HCT116 (cell line): Measurements from ENCODE around the gene PHF3. TPM values are rescaled to one million over a fixed set of nuclear protein-coding genes. Genes with fewer than 3 reads are reported as not detected.

Experiments
- ATAC-seq: fragments of 200-7000 bp; cut with Tn5 transposase; 2 replicates; pipeline ENCODE4 v1.9.1; 2020; ENCODE audit warnings: mild to moderate bottlenecking, moderate library complexity
- BruUV-seq: library from RNA; stranded (reverse); fragments of 400-500 nt; replicated peaks from 2 replicates; lab custom pipeline; 2021; lab: Mats Ljungman, UMichigan
- CTCF ChIA-PET: fragments of 300-600 bp; sonication (Branson Sonifier 250); formaldehyde crosslinking; loops from one replicate; lab custom pipeline; 2021; ENCODE audit warnings: antibody characterized with exemption; lab: Charles Lee
- POLR2A ChIA-PET: fragments of 300-600, 350-600 bp; sonication (Branson Sonifier 250); formaldehyde crosslinking; loops from one replicate; lab custom pipeline; 2021; ENCODE audit warnings: antibody characterized with exemption; lab: Charles Lee
- RAD21 ChIA-PET, 2 experiments: fragments of 300-600 bp; sonication (Branson Sonifier 250); formaldehyde crosslinking; loops; one replicate each; lab custom pipeline; 2023; ENCODE audit warnings: low total read pairs in 2 of 2; ENCODE audit not compliant: uncharacterized antibody in 2 of 2, unreplicated experiment in 2 of 2, low non-redundant PET in 1 of 2; lab: Charles Lee
- DNase-seq: peaks from one replicate; pipeline ENCODE4 v3.0.0-alpha.2; 2010; ENCODE audit warnings: low read depth, low spot score
- H2AFZ ChIP-seq: fragments of 200-600 bp; shearing (Covaris generic), sonication (generic); 2 replicates; pipeline ENCODE4 v1.6.1; 2017; ENCODE audit warnings: low read depth, mixed run types, mixed read lengths, antibody characterized with exemption, low read length; ENCODE audit not compliant: poor library complexity, severe bottlenecking
- H3K27ac ChIP-seq: 2 replicates; pipeline ENCODE4 v1.5.1; 2012; ENCODE audit warnings: low read depth, low read length
- H3K27me3 ChIP-seq: fragments of 200-600 bp; sonication (generic); 2 replicates; pipeline ENCODE4 v1.6.1; 2016; ENCODE audit warnings: mixed run types, low read length, mixed read lengths; ENCODE audit not compliant: insufficient read depth
- H3K36me3 ChIP-seq, 2 experiments: fragments of 200-500 bp in 1 of 2; fragments of 200-600 bp in 1 of 2; sonication (Bioruptor generic) in 1 of 2; sonication (generic) in 1 of 2; 2 replicates each; pipeline versions ENCODE4 v1.5.1 to v1.6.1; 2014 to 2016; ENCODE audit warnings: low read length in 2 of 2, inconsistent platforms in 1 of 2, mixed read lengths in 1 of 2, mixed run types in 1 of 2; ENCODE audit not compliant: insufficient read depth in 2 of 2, control insufficient read depth in 1 of 2
- H3K4me1 ChIP-seq, 2 experiments: fragments of 200-600 bp in 1 of 2; sonication (generic) in 1 of 2; 2 replicates each; pipeline versions ENCODE4 v1.5.1 to v1.6.1; 2012 to 2017; ENCODE audit warnings: low read length in 2 of 2, inconsistent platforms in 1 of 2, mild to moderate bottlenecking in 1 of 2, mixed read lengths in 1 of 2, mixed run types in 1 of 2, moderate library complexity in 1 of 2; ENCODE audit not compliant: insufficient read depth in 2 of 2, control insufficient read depth in 1 of 2
- H3K4me2 ChIP-seq: fragments of 200-600 bp; sonication (generic); 2 replicates; pipeline ENCODE4 v1.6.1; 2017; ENCODE audit warnings: mixed run types, low read length, mixed read lengths
- H3K4me3 ChIP-seq, 2 experiments: fragments of 200-600 bp in 1 of 2; sonication (generic) in 1 of 2; replicated peaks in 1 of 2; 2 replicates each; pipeline ENCODE4 v1.5.1; 2011 to 2016; ENCODE audit warnings: low read length in 2 of 2, control low read depth in 1 of 2, low read depth in 1 of 2, mild to moderate bottlenecking in 1 of 2, mixed read lengths in 1 of 2, mixed run types in 1 of 2
- H3K79me2 ChIP-seq: fragments of 200-600 bp; sonication (generic); 2 replicates; pipeline ENCODE4 v1.6.1; 2017; ENCODE audit warnings: mild to moderate bottlenecking, mixed run types, low read length, moderate library complexity, mixed read lengths; ENCODE audit not compliant: insufficient read depth
- H3K9ac ChIP-seq: fragments of 200-600 bp; sonication (generic); 2 replicates; pipeline ENCODE4 v1.6.1; 2016; ENCODE audit warnings: low read length, mixed read lengths
- H3K9me2 ChIP-seq: fragments of 200-600 bp; sonication (generic), shearing (Covaris generic); 2 replicates; pipeline ENCODE4 v1.6.1; 2017; ENCODE audit warnings: mixed run types, mild to moderate bottlenecking, moderate library complexity; ENCODE audit not compliant: insufficient read depth
- H3K9me3 ChIP-seq, 2 experiments: fragments of 200-500 bp in 1 of 2; fragments of 200-600 bp in 1 of 2; sonication (Bioruptor generic) in 1 of 2; sonication (generic) in 1 of 2; 2 replicates each; pipeline ENCODE4 v1.6.1; 2014 to 2017; ENCODE audit warnings: low read length in 2 of 2, mixed read lengths in 2 of 2, inconsistent platforms in 1 of 2, low read depth in 1 of 2, mild to moderate bottlenecking in 1 of 2, mixed run types in 1 of 2, moderate library complexity in 1 of 2; ENCODE audit not compliant: control insufficient read depth in 1 of 2, insufficient read depth in 1 of 2
- H4K20me1 ChIP-seq: fragments of 200-600 bp; sonication (generic), shearing (Covaris generic); 2 replicates; pipeline ENCODE4 v1.6.1; 2017; ENCODE audit warnings: mixed run types, mild to moderate bottlenecking, moderate library complexity; ENCODE audit not compliant: insufficient read depth
- CBX3 ChIP-seq: IDR thresholded peaks from 2 replicates; pipeline ENCODE4 v1.6.1; 2012; ENCODE audit warnings: low read depth
- EGR1 ChIP-seq: IDR thresholded peaks from 2 replicates; pipeline ENCODE4 v1.6.1; 2012; ENCODE audit warnings: low read depth
- JUND ChIP-seq: IDR thresholded peaks from 2 replicates; pipeline ENCODE4 v1.6.1; 2012
- TCF7L2 ChIP-seq: IDR thresholded peaks from 2 replicates; pipeline ENCODE4 v1.7.0; 2011; ENCODE audit warnings: borderline replicate concordance, inconsistent platforms; ENCODE audit not compliant: insufficient read depth, insufficient read length; ENCODE audit errors: extremely low read depth
- intact Hi-C: fragments of 100-400 bp; cut with micrococcal nuclease; formaldehyde crosslinking; loops from 2 replicates; pipeline ENCODE4 v1.10.0; 2022
- total RNA-seq: library from RNA; stranded (reverse); gene quantifications from one replicate; pipeline ENCODE4 v1.2.1, GENCODE V29; 2021; ENCODE audit not compliant: unreplicated experiment
- TF ChIP-seq, protein P1 (sequence below): IDR thresholded peaks from 2 replicates; pipeline ENCODE4 v1.6.1; 2012; ENCODE audit warnings: low read depth
- TF ChIP-seq, protein P2 (sequence below): IDR thresholded peaks from 2 replicates; pipeline ENCODE4 v1.6.1; 2011; ENCODE audit warnings: mild to moderate bottlenecking, low read length, moderate library complexity; ENCODE audit not compliant: insufficient replicate concordance; ENCODE audit errors: extremely low read depth
- TF ChIP-seq, protein P3 (sequence below), 3 experiments: fragments of 200-600 bp in 1 of 3; sonication (generic) in 1 of 3; IDR thresholded peaks in 2 of 3; conservative IDR thresholded peaks in 1 of 3; 2 replicates each; pipeline ENCODE4 v1.5.1; 2012 to 2017; ENCODE audit warnings: low read depth in 2 of 3, low read length in 2 of 3, antibody characterized with exemption in 1 of 3, borderline replicate concordance in 1 of 3, control low read depth in 1 of 3, mild to moderate bottlenecking in 1 of 3, mixed read lengths in 1 of 3, mixed run types in 1 of 3, moderate library complexity in 1 of 3; ENCODE audit not compliant: insufficient read depth in 1 of 3
- TF ChIP-seq, protein P4 (sequence below): IDR thresholded peaks from 2 replicates; pipeline ENCODE4 v1.6.1; 2012

PHF3 gene
- total RNA-seq, 1 experiment from 2014 or later, result 51.1 TPM

DNA sequence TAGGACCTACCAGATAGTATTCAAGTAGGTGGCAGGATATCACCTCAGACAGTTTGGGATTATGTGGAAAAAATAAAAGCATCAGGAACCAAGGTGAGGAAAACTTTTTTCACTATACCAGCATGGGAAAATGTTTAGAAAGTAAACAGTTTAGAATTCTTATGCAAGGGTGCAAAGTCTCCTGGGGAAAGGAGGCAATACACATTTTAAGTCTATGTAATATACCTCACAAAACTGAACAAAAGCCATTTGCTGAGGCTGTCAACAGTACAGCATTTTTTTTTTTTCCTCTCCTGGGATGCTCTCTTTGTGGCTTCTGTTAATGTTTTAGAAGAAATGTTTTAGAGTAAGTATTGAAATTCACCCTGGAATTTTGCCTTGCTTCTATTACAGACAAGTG, 73.5 kb downstream of the PHF3 start:
- ChIA-PET RAD21 (no interaction called here), POLR2A (no interaction called here), CTCF (no interaction called here)
- ATAC-seq (no peak), DNase-seq (no peak)
- no peak overlapping the region for H3K27ac ChIP-seq
- H3K79me2 ChIP-seq, result no peaks in the 10 kb centered on the region
- no peaks in the 10 kb centered on the region for H3K9me3 ChIP-seq
- intact Hi-C loops, result no loop called here
- H4K20me1 ChIP-seq, result no peaks in the 10 kb centered on the region
- no TSS peak for BruUV-seq
- no peak overlapping the region for H3K4me2 ChIP-seq
- H3K9ac ChIP-seq, result no peak overlapping the region
- no peaks in the 10 kb centered on the region for H3K27me3 ChIP-seq
- H3K9me2 ChIP-seq, result no peaks in the 10 kb centered on the region
- no peak overlapping the region for H2AFZ ChIP-seq
- H3K36me3 ChIP-seq, result peaks cover 33 to 43% of the 10 kb centered on the region in 2 experiments
- no peaks in the 10 kb centered on the region for H3K4me1 ChIP-seq
- no peak overlapping the region for H3K4me3 ChIP-seq
- TF ChIP-seq EGR1 (no peak), JUND (no peak), TCF7L2 (no peak), CBX3 (no peak)
- TF ChIP-seq, protein P1, sequence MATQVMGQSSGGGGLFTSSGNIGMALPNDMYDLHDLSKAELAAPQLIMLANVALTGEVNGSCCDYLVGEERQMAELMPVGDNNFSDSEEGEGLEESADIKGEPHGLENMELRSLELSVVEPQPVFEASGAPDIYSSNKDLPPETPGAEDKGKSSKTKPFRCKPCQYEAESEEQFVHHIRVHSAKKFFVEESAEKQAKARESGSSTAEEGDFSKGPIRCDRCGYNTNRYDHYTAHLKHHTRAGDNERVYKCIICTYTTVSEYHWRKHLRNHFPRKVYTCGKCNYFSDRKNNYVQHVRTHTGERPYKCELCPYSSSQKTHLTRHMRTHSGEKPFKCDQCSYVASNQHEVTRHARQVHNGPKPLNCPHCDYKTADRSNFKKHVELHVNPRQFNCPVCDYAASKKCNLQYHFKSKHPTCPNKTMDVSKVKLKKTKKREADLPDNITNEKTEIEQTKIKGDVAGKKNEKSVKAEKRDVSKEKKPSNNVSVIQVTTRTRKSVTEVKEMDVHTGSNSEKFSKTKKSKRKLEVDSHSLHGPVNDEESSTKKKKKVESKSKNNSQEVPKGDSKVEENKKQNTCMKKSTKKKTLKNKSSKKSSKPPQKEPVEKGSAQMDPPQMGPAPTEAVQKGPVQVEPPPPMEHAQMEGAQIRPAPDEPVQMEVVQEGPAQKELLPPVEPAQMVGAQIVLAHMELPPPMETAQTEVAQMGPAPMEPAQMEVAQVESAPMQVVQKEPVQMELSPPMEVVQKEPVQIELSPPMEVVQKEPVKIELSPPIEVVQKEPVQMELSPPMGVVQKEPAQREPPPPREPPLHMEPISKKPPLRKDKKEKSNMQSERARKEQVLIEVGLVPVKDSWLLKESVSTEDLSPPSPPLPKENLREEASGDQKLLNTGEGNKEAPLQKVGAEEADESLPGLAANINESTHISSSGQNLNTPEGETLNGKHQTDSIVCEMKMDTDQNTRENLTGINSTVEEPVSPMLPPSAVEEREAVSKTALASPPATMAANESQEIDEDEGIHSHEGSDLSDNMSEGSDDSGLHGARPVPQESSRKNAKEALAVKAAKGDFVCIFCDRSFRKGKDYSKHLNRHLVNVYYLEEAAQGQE, result no peak
- TF ChIP-seq, protein P2, sequence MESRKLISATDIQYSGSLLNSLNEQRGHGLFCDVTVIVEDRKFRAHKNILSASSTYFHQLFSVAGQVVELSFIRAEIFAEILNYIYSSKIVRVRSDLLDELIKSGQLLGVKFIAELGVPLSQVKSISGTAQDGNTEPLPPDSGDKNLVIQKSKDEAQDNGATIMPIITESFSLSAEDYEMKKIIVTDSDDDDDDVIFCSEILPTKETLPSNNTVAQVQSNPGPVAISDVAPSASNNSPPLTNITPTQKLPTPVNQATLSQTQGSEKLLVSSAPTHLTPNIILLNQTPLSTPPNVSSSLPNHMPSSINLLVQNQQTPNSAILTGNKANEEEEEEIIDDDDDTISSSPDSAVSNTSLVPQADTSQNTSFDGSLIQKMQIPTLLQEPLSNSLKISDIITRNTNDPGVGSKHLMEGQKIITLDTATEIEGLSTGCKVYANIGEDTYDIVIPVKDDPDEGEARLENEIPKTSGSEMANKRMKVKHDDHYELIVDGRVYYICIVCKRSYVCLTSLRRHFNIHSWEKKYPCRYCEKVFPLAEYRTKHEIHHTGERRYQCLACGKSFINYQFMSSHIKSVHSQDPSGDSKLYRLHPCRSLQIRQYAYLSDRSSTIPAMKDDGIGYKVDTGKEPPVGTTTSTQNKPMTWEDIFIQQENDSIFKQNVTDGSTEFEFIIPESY, result no peak
- TF ChIP-seq, protein P3, sequence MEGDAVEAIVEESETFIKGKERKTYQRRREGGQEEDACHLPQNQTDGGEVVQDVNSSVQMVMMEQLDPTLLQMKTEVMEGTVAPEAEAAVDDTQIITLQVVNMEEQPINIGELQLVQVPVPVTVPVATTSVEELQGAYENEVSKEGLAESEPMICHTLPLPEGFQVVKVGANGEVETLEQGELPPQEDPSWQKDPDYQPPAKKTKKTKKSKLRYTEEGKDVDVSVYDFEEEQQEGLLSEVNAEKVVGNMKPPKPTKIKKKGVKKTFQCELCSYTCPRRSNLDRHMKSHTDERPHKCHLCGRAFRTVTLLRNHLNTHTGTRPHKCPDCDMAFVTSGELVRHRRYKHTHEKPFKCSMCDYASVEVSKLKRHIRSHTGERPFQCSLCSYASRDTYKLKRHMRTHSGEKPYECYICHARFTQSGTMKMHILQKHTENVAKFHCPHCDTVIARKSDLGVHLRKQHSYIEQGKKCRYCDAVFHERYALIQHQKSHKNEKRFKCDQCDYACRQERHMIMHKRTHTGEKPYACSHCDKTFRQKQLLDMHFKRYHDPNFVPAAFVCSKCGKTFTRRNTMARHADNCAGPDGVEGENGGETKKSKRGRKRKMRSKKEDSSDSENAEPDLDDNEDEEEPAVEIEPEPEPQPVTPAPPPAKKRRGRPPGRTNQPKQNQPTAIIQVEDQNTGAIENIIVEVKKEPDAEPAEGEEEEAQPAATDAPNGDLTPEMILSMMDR (IDR thresholded peaks at IDR 0.05 in 2 of 3, conservative IDR thresholded peaks at IDR 0.05 in 1 of 3; ENCODE audit: borderline replicate concordance in 1 of 3, insufficient read depth in 1 of 3, low read depth in 2 of 3, low read length in 2 of 3), result no peak
- TF ChIP-seq, protein P4, sequence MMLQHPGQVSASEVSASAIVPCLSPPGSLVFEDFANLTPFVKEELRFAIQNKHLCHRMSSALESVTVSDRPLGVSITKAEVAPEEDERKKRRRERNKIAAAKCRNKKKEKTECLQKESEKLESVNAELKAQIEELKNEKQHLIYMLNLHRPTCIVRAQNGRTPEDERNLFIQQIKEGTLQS, result no peak
